ENCODE data around the gene PHAF1.

The PHAF1 gene

DNA sequence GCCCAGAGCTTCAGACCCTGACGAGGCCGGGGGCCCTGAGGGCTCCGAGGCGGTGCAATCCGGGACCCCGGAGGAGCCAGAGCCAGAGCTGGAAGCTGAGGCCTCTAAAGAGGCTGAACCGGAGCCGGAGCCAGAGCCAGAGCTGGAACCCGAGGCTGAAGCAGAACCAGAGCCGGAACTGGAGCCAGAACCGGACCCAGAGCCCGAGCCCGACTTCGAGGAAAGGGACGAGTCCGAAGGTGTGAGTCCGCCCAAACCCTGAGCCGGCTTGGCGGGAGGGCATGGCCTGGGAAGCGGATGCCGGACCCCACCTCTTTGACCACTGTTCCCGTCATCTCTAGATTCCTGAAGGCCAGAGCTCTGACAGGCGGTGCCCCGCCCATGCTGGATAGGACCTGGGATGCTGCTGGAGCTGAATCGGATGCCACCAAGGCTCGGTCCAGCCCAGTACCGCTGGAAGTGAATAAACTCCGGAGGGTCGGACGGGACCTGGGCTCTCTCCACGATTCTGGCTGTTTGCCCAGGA lies 65.0 kb downstream of the PHAF1 start:
- TF ChIP-seq GABPA (IDR thresholded peaks at IDR 0.05; ENCODE audit: low read depth) (no peak), POLR2AphosphoS5 (IDR thresholded peaks at IDR 0.05; ENCODE audit: low read depth) (no peak), SPI1 (IDR thresholded peaks at IDR 0.05; ENCODE audit: borderline replicate concordance, low read depth) (no peak)
- TF ChIP-seq, protein P1, sequence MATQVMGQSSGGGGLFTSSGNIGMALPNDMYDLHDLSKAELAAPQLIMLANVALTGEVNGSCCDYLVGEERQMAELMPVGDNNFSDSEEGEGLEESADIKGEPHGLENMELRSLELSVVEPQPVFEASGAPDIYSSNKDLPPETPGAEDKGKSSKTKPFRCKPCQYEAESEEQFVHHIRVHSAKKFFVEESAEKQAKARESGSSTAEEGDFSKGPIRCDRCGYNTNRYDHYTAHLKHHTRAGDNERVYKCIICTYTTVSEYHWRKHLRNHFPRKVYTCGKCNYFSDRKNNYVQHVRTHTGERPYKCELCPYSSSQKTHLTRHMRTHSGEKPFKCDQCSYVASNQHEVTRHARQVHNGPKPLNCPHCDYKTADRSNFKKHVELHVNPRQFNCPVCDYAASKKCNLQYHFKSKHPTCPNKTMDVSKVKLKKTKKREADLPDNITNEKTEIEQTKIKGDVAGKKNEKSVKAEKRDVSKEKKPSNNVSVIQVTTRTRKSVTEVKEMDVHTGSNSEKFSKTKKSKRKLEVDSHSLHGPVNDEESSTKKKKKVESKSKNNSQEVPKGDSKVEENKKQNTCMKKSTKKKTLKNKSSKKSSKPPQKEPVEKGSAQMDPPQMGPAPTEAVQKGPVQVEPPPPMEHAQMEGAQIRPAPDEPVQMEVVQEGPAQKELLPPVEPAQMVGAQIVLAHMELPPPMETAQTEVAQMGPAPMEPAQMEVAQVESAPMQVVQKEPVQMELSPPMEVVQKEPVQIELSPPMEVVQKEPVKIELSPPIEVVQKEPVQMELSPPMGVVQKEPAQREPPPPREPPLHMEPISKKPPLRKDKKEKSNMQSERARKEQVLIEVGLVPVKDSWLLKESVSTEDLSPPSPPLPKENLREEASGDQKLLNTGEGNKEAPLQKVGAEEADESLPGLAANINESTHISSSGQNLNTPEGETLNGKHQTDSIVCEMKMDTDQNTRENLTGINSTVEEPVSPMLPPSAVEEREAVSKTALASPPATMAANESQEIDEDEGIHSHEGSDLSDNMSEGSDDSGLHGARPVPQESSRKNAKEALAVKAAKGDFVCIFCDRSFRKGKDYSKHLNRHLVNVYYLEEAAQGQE (IDR thresholded peaks at IDR 0.05; ENCODE audit: insufficient replicate concordance, low read depth) = no peak
- TF ChIP-seq, protein P2, sequence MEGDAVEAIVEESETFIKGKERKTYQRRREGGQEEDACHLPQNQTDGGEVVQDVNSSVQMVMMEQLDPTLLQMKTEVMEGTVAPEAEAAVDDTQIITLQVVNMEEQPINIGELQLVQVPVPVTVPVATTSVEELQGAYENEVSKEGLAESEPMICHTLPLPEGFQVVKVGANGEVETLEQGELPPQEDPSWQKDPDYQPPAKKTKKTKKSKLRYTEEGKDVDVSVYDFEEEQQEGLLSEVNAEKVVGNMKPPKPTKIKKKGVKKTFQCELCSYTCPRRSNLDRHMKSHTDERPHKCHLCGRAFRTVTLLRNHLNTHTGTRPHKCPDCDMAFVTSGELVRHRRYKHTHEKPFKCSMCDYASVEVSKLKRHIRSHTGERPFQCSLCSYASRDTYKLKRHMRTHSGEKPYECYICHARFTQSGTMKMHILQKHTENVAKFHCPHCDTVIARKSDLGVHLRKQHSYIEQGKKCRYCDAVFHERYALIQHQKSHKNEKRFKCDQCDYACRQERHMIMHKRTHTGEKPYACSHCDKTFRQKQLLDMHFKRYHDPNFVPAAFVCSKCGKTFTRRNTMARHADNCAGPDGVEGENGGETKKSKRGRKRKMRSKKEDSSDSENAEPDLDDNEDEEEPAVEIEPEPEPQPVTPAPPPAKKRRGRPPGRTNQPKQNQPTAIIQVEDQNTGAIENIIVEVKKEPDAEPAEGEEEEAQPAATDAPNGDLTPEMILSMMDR (IDR thresholded peaks at IDR 0.05; ENCODE audit: insufficient read depth, low read length) = no peak
- no peak overlapping the region for H3K4me3 ChIP-seq (replicated peaks; ENCODE audit: insufficient read depth, low read length)
- DNase-seq (ENCODE audit: low read depth in 1 of 2, low spot score in 1 of 2) = no peak
- H3K27me3 ChIP-seq (ENCODE audit: insufficient read depth, poor library complexity, severe bottlenecking) = peaks cover 39% of the 10 kb centered on the region
- no peak overlapping the region for H3K27ac ChIP-seq (replicated peaks)

DNA sequence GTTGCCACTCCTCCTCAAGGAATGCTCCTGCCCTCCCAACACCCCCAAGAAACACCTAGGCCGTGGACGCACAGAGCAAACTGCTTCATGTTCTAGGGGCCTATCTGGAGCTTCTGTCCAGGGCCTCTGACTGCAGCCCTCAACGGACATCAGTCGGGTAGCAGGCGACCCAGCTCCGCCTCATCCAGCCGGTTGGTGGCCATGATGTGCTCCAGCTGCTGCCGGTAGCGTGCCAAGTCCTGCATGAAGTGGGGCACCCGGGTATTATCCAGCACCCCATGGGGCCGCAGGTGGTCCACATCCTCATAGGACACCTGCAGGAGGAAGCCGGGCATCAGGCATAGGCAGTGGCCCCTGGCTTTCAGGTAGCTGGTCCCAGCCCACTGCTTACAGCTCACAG lies 66.9 kb downstream of the PHAF1 start:
- Histone ChIP-seq H3K4me3 (replicated peaks; ENCODE audit: insufficient read depth, low read length) (no peak overlapping the region), H3K27ac (replicated peaks) (no peak overlapping the region), H3K27me3 (ENCODE audit: insufficient read depth, poor library complexity, severe bottlenecking) (peaks cover 23% of the 10 kb centered on the region)
- DNase-seq (ENCODE audit: low read depth in 1 of 2, low spot score in 1 of 2) = no peak
- TF ChIP-seq POLR2AphosphoS5 (IDR thresholded peaks at IDR 0.05; ENCODE audit: low read depth) = no peak
- TF ChIP-seq, protein P1 (IDR thresholded peaks at IDR 0.05; ENCODE audit: insufficient replicate concordance, low read depth) = no peak
- TF ChIP-seq GABPA (IDR thresholded peaks at IDR 0.05; ENCODE audit: low read depth) = no peak
- TF ChIP-seq, protein P2 (IDR thresholded peaks at IDR 0.05; ENCODE audit: insufficient read depth, low read length) = no peak
- TF ChIP-seq SPI1 (IDR thresholded peaks at IDR 0.05; ENCODE audit: borderline replicate concordance, low read depth) = no peak

DNA sequence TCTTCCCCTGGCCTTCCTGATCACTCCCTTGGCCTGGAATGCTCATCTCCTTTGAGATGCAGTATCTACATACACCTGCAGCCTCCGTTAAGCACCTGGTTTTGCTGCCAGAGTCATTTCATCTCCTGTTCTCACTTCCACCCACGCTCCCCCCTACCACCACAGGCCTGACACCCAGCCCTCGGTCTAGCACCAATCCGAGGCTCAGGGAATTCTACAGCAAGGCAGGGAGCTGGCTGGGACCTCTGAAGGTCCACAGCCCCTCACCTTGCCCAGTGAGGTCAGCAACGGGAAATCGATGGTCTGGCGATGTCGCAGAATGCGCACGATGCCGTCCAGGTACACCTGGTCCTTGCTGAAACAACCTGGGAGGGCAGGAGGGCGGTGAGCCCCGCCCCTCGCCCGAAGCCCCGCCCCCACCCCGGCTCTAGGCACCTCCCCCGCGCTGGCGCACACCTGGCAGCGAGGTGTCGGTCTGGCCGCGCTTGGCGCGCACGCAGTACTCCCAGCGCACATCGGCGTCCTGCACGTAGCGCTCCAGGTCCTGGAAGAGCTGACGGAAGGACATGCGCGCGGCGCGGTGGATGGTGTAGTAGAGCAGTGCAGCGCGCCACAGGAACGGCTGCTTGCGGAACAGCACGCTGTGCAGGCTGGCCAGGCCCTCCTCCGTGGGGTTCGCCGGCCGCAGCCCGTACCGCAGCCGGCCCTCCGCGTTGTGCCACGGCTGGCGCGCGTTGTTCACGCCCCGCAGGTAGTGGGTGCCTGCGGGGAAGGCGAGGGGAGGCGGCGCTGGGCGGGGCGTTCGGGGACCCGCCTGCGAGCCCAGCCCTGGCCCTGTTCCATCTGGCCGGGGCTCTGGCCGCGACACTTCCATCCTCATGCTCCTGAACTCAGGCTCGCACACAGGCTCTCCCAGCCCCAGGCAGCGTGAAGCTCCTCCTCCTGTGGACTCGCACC lies 68.3 kb downstream of the PHAF1 start:
- peak overlapping the region; percentile 44 for H3K4me3 ChIP-seq (replicated peaks; ENCODE audit: insufficient read depth, low read length)
- peak in 1 of 2 experiments; percentile 54 for DNase-seq (ENCODE audit: low read depth in 1 of 2, low spot score in 1 of 2)
- H3K27me3 ChIP-seq (ENCODE audit: insufficient read depth, poor library complexity, severe bottlenecking) = peaks cover 21% of the 10 kb centered on the region
- TF ChIP-seq, protein P1 (IDR thresholded peaks at IDR 0.05; ENCODE audit: insufficient replicate concordance, low read depth) = no peak
- no peak for TF ChIP-seq POLR2AphosphoS5 (IDR thresholded peaks at IDR 0.05; ENCODE audit: low read depth)
- no peak for TF ChIP-seq SPI1 (IDR thresholded peaks at IDR 0.05; ENCODE audit: borderline replicate concordance, low read depth)
- TF ChIP-seq GABPA (IDR thresholded peaks at IDR 0.05; ENCODE audit: low read depth) = no peak
- TF ChIP-seq, protein P2 (IDR thresholded peaks at IDR 0.05; ENCODE audit: insufficient read depth, low read length) = no peak
- no peak overlapping the region for H3K27ac ChIP-seq (replicated peaks)

Measured in HL-60 (cell line).